WERI-Rb-1 (cell line): Measurements from ENCODE around the gene IQSEC3.

ENCODE experiments used
- DNase-seq: peaks from one replicate; pipeline ENCODE4 v3.0.0-alpha.2; 2020
- H3K27ac ChIP-seq: fragments of 250-450 bp; sonication (Bioruptor Pico); 2 replicates; pipeline ENCODE4 v1.5.1; 2020; ENCODE audit warnings: mild to moderate bottlenecking, moderate library complexity
- H3K27me3 ChIP-seq: fragments of 250-450 bp; sonication (Bioruptor Pico); 2 replicates; pipeline ENCODE4 v1.5.1; 2021; ENCODE audit warnings: mild to moderate bottlenecking, low read depth, moderate library complexity; ENCODE audit not compliant: insufficient read depth, severe bottlenecking
- H3K36me3 ChIP-seq: fragments of 250-450 bp; sonication (Bioruptor Pico); 2 replicates; pipeline ENCODE4 v1.5.1; 2020; ENCODE audit warnings: mild to moderate bottlenecking, moderate library complexity
- H3K4me3 ChIP-seq: 2 replicates; pipeline ENCODE4 v1.5.1; 2011; ENCODE audit warnings: low read depth, mild to moderate bottlenecking, control low read depth, low read length
- H3K9me3 ChIP-seq: fragments of 250-450 bp; sonication (Bioruptor Pico); 2 replicates; pipeline ENCODE4 v1.5.1; 2021; ENCODE audit warnings: mild to moderate bottlenecking, moderate library complexity; ENCODE audit not compliant: severe bottlenecking
- TF ChIP-seq, protein P1 (sequence below): IDR thresholded peaks from 2 replicates; pipeline ENCODE4 v1.5.1; 2011; ENCODE audit warnings: low read depth, mild to moderate bottlenecking, control low read depth, inconsistent platforms, low read length

Gene IQSEC3

DNA sequence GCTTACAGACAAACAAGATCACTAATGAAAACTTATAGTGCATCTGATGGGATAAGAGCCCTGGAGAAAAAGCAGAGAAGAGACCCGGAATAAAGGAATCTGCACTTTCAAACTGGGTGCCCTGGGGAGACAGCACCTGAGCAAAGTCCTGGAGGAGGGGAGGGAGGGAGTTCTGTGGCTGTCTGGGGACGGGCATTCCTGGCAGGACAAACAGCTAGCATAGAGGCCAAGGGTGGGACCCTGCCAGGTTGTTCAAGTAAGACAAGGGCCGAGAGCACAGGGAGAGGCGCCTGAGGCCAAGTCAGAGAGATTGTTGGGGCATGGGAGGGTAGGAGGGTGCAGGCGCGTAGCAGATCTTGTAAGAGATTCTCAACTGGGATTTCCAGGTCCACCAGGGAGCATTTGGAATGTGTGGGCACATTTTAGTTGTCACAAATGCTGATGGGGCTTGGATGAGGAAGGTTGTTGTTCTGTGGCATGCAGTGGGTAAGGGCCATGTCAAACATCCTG lies 14.2 kb downstream of the IQSEC3 start:
- Histone ChIP-seq H3K27me3 (no peaks in the 10 kb centered on the region), H3K9me3 (no peaks in the 10 kb centered on the region), H3K4me3 (no peak overlapping the region), H3K27ac (no peak overlapping the region), H3K36me3 (no peaks in the 10 kb centered on the region)
- TF ChIP-seq, protein P1, sequence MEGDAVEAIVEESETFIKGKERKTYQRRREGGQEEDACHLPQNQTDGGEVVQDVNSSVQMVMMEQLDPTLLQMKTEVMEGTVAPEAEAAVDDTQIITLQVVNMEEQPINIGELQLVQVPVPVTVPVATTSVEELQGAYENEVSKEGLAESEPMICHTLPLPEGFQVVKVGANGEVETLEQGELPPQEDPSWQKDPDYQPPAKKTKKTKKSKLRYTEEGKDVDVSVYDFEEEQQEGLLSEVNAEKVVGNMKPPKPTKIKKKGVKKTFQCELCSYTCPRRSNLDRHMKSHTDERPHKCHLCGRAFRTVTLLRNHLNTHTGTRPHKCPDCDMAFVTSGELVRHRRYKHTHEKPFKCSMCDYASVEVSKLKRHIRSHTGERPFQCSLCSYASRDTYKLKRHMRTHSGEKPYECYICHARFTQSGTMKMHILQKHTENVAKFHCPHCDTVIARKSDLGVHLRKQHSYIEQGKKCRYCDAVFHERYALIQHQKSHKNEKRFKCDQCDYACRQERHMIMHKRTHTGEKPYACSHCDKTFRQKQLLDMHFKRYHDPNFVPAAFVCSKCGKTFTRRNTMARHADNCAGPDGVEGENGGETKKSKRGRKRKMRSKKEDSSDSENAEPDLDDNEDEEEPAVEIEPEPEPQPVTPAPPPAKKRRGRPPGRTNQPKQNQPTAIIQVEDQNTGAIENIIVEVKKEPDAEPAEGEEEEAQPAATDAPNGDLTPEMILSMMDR = no peak
- DNase-seq = no peak

DNA sequence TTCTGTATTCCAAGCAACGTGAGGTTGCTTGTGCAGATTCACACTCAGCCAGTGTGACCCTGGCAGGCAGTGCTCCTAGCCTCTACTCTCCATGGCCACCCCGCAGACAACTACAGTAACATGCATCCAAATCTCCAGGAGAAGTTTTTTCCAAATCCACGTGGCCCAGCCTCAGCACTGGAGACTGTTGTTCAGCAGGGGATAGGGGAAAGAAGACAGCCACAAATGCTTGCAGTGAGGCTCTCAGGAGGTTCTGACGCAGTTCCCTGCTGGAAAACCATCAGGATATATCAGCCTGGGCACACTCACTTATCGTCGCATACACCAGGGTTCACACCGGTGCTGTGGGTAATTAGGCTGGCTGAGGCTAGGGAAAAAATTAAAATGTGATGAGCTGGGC lies 16.2 kb downstream of the IQSEC3 start:
- H3K27me3 ChIP-seq = no peaks in the 10 kb centered on the region
- TF ChIP-seq, protein P1 = no peak

DNA sequence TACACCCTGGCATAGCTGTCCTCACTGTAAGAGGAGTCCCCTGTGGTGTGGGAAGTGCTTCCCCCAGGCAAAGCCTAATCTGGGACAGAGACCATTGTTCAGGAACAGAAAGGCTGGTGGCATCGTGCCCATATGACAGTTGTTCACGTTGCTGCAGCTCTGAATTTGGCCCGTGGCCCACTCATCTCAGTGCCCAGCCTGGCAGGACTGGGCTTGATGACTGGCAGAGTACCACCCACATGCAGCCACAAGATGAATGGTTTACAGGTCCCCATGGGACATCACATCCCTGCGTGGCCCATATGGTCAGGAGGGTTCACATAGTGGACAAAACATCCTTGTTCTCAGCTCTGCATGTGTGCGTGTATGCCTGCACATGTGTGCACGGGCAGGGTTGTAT lies 17.5 kb downstream of the IQSEC3 start:
- DNase-seq = no peak
- TF ChIP-seq, protein P1 = no peak
- H3K27me3 ChIP-seq = no peaks in the 10 kb centered on the region

More for the DNA sequence above, 16.2 kb downstream of the IQSEC3 start:
- Histone ChIP-seq H3K9me3 (no peaks in the 10 kb centered on the region), H3K4me3 (no peak overlapping the region), H3K36me3 (no peaks in the 10 kb centered on the region), H3K27ac (no peak overlapping the region)
- no peak for DNase-seq

DNA sequence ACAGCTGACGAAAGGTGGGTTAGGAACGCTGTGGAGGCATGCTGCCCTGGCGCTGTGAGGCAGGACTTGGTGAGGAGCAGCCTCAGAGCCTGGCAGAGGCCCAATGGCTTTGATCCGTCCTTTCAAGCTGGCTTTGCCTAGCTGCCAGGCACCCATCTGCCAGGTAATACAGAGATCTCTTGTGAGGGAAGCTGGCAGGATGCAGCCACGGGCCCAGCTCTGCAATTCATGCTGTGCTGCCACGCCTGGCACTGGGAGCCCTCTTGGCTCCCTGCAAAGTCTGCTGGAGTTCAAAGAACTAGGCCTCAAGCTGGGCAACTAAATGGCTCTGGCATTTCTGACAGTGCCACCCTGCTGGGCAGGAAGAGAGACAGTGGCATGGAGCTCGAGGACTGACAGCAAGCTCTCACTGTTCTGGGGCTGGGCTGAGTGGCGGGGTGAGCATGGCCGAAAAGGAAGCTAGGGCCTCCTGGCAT lies 18.7 kb downstream of the IQSEC3 start:
- Histone ChIP-seq H3K9me3 (no peaks in the 10 kb centered on the region), H3K36me3 (no peaks in the 10 kb centered on the region), H3K27me3 (no peaks in the 10 kb centered on the region), H3K27ac (no peak overlapping the region), H3K4me3 (no peak overlapping the region)
- TF ChIP-seq, protein P1 = no peak
- no peak for DNase-seq

More for the DNA sequence above, 17.5 kb downstream of the IQSEC3 start:
- no peaks in the 10 kb centered on the region for H3K36me3 ChIP-seq
- no peaks in the 10 kb centered on the region for H3K9me3 ChIP-seq
- H3K27ac ChIP-seq = no peak overlapping the region
- H3K4me3 ChIP-seq = no peak overlapping the region

DNA sequence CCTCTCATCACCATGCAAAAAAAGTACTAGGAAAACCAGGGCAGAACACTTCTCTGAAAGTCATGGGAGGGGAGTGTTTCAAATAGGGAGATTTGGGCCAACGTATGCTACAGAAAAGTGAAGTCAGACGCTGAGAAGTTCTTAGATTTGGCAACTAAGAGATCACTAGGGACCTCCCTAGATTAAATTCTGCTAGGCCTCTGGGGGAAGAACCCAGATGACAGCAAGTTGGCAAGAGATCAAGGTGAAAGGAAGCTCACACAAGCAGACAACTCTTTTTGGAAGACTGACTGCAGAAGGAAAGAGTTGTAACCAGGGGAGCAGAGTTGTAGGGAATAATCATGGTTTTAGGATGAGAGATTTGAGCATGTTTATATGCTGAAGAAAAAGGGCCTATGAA lies 20.7 kb downstream of the IQSEC3 start:
- TF ChIP-seq, protein P1 = no peak
- no peaks in the 10 kb centered on the region for H3K36me3 ChIP-seq
- H3K27ac ChIP-seq = no peak overlapping the region
- no peak overlapping the region for H3K4me3 ChIP-seq
- H3K27me3 ChIP-seq = no peaks in the 10 kb centered on the region
- no peaks in the 10 kb centered on the region for H3K9me3 ChIP-seq
- DNase-seq = no peak

DNA sequence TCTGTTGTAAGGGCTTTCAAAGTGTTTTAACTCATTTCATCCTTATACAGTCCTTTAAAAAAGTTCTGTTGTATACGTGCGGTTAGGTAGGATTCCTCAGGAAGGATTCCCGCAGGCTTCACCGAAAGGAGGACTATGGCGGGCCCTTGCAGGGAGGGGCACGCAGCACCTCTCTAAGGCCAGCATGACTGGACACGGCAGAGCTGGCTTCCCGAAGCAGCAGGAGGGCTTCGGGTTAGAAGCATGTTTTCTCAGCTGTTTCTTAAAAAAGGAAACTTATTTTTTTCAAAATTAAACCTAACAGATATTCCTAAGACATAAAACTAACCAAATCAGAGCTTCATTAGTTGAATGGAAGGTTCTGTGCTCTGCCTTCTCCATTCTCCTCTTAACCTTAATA lies 21.3 kb downstream of the IQSEC3 start:
- Histone ChIP-seq H3K4me3 (no peak overlapping the region), H3K27ac (no peak overlapping the region), H3K36me3 (no peaks in the 10 kb centered on the region), H3K27me3 (no peaks in the 10 kb centered on the region), H3K9me3 (no peaks in the 10 kb centered on the region)
- TF ChIP-seq, protein P1 = no peak
- no peak for DNase-seq
